Stimulated activated CD4-positive, alpha-beta T cell treated with anti-CD3 and anti-CD28 coated beads, Interleukin-1b, Interleukin-23, amount 100 ng/mL, for 24 hours (primary cell): Measurements from ENCODE around the gene C8A.

Source experiments
- DNase-seq, 4 experiments: peaks; one replicate each; pipeline ENCODE4 v3.0.0-alpha.2; 2020; ENCODE audit warnings: low read depth in 4 of 4, low spot score in 1 of 4

C8A gene

GRCh38 chr1:56836359-56836758 is 18.2 kb upstream of the C8A start:
- no peak for DNase-seq

- DNase-seq = no peak
Measured at GRCh38 chr1:56837244-56837939, 17.2 kb upstream of the C8A start.

- no peak for DNase-seq
Measured at GRCh38 chr1:56838759-56839158, 15.8 kb upstream of the C8A start.

GRCh38 chr1:56843544-56843943 is 11.1 kb upstream of the C8A start:
- no peak for DNase-seq

- DNase-seq = no peak
Measured at GRCh38 chr1:56844545-56845136, 10.0 kb upstream of the C8A start.

- DNase-seq = no peak
Measured at GRCh38 chr1:56845343-56845742, 9.3 kb upstream of the C8A start.

GRCh38 chr1:56849750-56850149 is 4.8 kb upstream of the C8A start:
- DNase-seq = no peak

- DNase-seq = no peak
Measured at GRCh38 chr1:56850411-56850810, 4.2 kb upstream of the C8A start.

GRCh38 chr1:56850922-56851321 is 3.7 kb upstream of the C8A start:
- DNase-seq = no peak

GRCh38 chr1:56852476-56852875 is 2.1 kb upstream of the C8A start:
- no peak for DNase-seq

- DNase-seq = no peak
Measured at GRCh38 chr1:56855190-56855589, 593 bp downstream of the C8A start.

GRCh38 chr1:56856186-56856585 is 1.6 kb downstream of the C8A start:
- DNase-seq = no peak

- no peak for DNase-seq
Measured at GRCh38 chr1:56859287-56859686, 4.7 kb downstream of the C8A start.

- no peak for DNase-seq
Measured at GRCh38 chr1:56863265-56863992, 8.8 kb downstream of the C8A start.

- no peak for DNase-seq
Measured at GRCh38 chr1:56864430-56864829, 9.8 kb downstream of the C8A start.

- no peak for DNase-seq
Measured at GRCh38 chr1:56866656-56867055, 12.1 kb downstream of the C8A start.

- DNase-seq = no peak
Measured at GRCh38 chr1:56867491-56867890, 12.9 kb downstream of the C8A start.

GRCh38 chr1:56868761-56869160 is 14.2 kb downstream of the C8A start:
- DNase-seq = no peak

GRCh38 chr1:56872597-56872996 is 18.0 kb downstream of the C8A start:
- DNase-seq = no peak

- DNase-seq = no peak
Measured at GRCh38 chr1:56873213-56873612, 18.6 kb downstream of the C8A start.

- no peak for DNase-seq
Measured at GRCh38 chr1:56874689-56875088, 20.1 kb downstream of the C8A start.

- no peak for DNase-seq
Measured at GRCh38 chr1:56877973-56878372, 23.4 kb downstream of the C8A start.
